GM19351 (cell line): ENCODE measurements around the gene PRUNE2.

ENCODE experiments used
- ATAC-seq: cut with Tn5 transposase; IDR thresholded peaks from one replicate; pipeline ENCODE4 v1.9.1; 2021; ENCODE audit warnings: mild to moderate bottlenecking, moderate library complexity; ENCODE audit not compliant: unreplicated experiment

PRUNE2 gene

DNA sequence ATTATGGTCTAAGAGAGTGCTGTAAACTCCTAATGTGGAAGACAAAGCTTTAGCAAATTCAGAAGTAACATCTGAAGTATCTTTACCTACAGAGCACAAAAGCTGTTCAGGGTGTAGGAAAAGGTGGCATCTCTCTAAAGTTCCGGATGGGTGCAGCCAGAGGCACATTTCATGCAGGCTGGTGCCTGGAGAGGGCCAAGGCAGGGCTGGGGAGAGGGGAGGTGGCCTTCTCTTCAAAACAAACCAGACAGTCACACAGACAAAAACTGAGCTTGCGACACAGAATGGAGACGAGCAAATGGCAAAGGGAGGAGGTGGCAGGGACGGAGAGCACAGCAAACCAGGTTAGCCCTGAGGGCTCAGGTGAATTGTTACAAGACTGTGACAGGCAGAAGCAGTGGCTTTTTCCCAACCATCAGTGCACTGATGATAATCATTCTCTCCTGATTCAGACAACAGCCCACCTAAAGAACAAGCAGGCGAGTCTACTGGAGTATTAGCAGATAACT, 263.2 kb downstream of the PRUNE2 start:
- no peak for ATAC-seq

- ATAC-seq = no peak
Observed at GRCh38 chr9:76642074-76642473, 263.8 kb downstream of the PRUNE2 start.

GRCh38 chr9:76638001-76638400, 267.9 kb downstream of the PRUNE2 start:
- no peak for ATAC-seq

DNA sequence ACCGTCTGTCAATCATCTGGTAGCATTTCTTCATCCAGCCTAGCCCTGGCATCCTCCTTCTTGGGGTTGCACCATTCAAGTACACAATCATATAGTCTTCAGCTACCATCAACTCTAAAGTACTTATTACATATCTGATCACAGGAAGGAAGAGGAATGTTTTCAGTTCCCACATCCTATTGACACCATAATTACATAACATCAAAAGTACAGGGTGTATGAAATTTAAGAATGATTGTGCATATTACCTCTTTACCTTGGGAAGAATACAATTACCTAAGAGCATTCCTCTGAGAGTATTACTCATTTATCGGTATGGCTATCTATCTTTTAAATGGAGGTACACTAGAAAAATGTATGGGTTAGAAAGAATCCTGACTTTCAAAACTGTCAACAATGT, 268.5 kb downstream of the PRUNE2 start:
- ATAC-seq = no peak

- peak; percentile 80 for ATAC-seq
Observed at GRCh38 chr9:76634356-76635054, 271.4 kb downstream of the PRUNE2 start.

GRCh38 chr9:76630916-76631315, 275.0 kb downstream of the PRUNE2 start:
- ATAC-seq = no peak

GRCh38 chr9:76629205-76629990, 276.5 kb downstream of the PRUNE2 start:
- ATAC-seq = peak; percentile 32

DNA sequence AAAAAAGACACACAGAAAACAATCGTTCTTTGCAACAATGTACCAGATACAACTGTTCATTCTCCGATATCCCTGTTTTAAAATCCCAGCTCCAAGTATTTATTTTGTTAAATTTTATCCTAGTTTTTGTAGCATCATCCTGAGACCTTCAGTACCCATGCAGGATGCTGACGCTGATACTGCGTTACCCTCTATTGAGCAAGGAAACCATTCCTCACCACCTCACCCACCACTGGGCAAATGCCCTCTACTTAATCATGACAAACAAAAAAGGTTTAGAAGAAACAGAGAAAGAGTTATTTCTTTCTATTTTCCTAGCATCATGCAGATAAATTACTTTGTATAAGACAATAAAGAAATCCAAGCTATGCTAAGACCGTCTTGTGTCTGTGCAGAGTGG, 277.8 kb downstream of the PRUNE2 start:
- no peak for ATAC-seq

DNA sequence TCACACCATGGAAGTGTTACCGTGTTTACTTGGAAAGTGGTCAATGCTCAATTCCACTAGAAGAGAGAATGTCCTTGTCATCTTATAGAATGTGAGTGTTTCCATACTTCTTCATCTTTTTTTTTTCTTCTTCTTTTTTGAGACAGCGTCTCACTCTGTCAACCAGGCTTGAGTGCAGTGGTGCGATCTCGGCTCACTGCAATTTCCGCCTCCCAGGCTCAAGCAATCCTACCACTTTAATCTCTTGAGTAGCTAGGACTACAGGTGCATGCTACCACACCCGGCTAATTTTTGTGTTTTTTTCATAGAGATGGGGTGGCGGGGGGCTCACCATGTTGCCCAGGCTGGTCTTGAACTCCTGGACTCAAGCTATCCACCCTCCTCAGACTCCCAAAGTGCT, 278.9 kb downstream of the PRUNE2 start:
- no peak for ATAC-seq

DNA sequence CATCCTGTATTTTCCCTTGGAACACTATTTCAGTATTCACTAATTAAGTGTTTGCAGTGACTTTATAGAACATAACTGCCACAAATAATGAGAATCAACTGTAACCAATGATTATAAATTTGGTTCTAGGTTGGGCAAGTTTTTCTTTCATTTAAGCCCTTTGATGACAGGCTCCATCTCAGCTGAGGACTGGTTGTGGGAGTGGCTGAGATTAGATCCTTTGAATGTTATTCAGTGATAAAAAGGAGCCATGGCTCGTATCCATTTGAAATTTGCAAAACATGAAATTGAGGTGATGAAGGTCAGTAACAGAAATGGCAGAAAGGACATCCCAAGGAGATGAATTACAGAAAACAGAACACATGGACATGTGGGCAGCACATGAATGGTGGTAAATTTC, 279.8 kb downstream of the PRUNE2 start:
- no peak for ATAC-seq

- peak; percentile 99 for ATAC-seq
Observed at GRCh38 chr9:76624391-76625048, 281.4 kb downstream of the PRUNE2 start.

- ATAC-seq = no peak
Observed at GRCh38 chr9:76620996-76621395, 284.9 kb downstream of the PRUNE2 start.

- ATAC-seq = no peak
Observed at GRCh38 chr9:76620581-76620980, 285.3 kb downstream of the PRUNE2 start.

- no peak for ATAC-seq
Observed at GRCh38 chr9:76619640-76620039, 286.3 kb downstream of the PRUNE2 start.

GRCh38 chr9:76619197-76619596, 286.7 kb downstream of the PRUNE2 start:
- no peak for ATAC-seq

DNA sequence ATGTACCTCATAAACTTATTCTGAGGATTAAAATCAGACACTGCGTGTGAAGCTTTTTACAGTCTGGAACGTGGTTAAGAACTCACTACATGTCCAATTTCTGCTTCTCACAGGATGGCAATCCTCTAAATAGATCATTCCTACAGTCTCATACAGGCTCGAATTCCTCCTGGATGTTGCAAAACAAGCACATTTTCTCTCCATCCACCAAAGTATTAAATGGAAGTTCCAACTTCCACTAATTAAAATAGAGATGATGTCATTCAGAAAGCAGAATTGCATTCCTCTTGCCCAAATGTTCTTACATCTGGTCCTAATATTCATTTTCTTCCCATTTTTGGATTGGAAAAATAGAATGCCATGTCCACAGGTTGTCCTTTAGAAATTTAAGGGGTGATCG, 287.2 kb downstream of the PRUNE2 start:
- no peak for ATAC-seq

- ATAC-seq = no peak
Observed at GRCh38 chr9:76617497-76618175, 288.3 kb downstream of the PRUNE2 start.

GRCh38 chr9:76616780-76617179, 289.1 kb downstream of the PRUNE2 start:
- no peak for ATAC-seq

DNA sequence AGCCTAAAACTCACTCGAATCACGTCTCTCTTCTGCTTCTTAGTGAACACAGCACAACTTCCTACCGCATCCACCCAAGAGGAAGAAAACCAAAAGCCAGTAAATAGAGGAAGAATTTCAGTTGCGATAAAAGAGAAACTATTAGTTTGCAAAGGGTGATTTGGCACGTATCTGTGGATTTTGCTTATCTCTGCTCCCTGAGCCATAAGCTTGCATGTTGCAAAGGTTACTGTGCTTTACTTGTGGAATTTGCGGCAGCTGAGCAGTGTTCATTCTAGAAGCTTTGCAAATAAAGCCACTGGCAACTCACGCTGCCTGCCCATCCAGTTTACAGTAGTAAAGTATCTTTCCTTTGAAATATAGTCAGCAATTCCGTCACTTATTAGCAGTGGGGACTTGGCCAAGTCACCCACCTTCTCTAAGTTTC, 290.7 kb downstream of the PRUNE2 start:
- ATAC-seq = no peak

DNA sequence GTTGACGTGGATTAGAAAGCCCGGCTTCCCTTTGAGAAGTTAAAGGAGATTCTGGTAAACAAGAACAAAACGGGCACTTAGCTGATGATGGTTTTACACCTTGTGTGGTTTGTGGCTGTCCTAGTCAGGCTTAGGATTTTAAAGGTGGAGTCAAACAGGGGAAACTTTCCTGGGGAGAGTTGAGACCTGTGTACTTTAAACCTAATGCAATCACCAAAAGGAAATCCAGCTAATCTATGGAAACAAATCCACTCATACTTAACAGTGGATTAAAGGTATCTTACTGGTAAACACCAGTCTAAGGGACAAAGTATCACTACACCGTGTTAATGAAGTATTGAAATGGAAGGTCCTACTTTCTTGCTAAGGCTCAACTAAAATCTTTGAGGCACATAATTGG, 291.9 kb downstream of the PRUNE2 start:
- no peak for ATAC-seq

GRCh38 chr9:76613150-76613781, 292.6 kb downstream of the PRUNE2 start:
- ATAC-seq = no peak
